K562 (cell line): ENCODE data around the gene GREB1. TPM values are rescaled to one million over a fixed set of nuclear protein-coding genes. Genes with fewer than 3 reads are reported as not detected.

Experiments used
- ATAC-seq: fragments of 200-7000 bp; cut with Tn5 transposase; 3 replicates; pipeline ENCODE4 v1.9.1; 2020; ENCODE audit warnings: moderate library complexity
- BruUV-seq: library from RNA; stranded (reverse); fragments of 400-500 nt; replicated peaks from 2 replicates; lab custom pipeline; 2021; lab: Mats Ljungman, UMichigan
- CTCF ChIA-PET: fragments of 300-600 bp; formaldehyde crosslinking; extraction: SDS; loops from one replicate; lab custom pipeline; 2021; ENCODE audit warnings: low intra/inter-chr PET ratio; lab: Yijun Ruan, JAX
- POLR2A ChIA-PET: fragments of 300-600, 350-650 bp; sonication (Branson Sonifier 250); formaldehyde crosslinking; extraction: SDS; loops from one replicate; lab custom pipeline; 2021; ENCODE audit warnings: antibody characterized with exemption, inconsistent platforms; lab: Yijun Ruan, JAX
- DNase-seq, 4 experiments: peaks; one replicate each; pipeline versions ENCODE4 v3.0.0 to v3.0.0-alpha.2; 2011 to 2018; ENCODE audit warnings: low spot score in 3 of 4, mixed read lengths in 3 of 4; ENCODE audit errors: extremely low read depth in 1 of 4
- FAIRE-seq: peaks from 2 replicates; lab custom pipeline; 2011; peaks lifted over from hg19 to GRCh38; lab: Jason Lieb, UNC
- H2AFZ ChIP-seq: 2 replicates; pipeline ENCODE4 v1.6.0; 2011; ENCODE audit warnings: low read depth, low read length, control low read depth, inconsistent platforms
- H3K27ac ChIP-seq: fragments of 200-600 bp; 3 replicates; pipeline ENCODE4 v1.8.0; 2011; ENCODE audit warnings: low read depth, mild to moderate bottlenecking, control low read depth, inconsistent platforms, low read length, moderate library complexity, mixed read lengths; ENCODE audit errors: extremely low read depth
- H3K27me3 ChIP-seq, 2 experiments: fragments of 300-600 bp in 1 of 2; 2 replicates in 1 of 2; 3 replicates in 1 of 2; pipeline versions ENCODE4 v1.6.0 to v1.8.0; 2011; ENCODE audit warnings: inconsistent platforms in 2 of 2, low read length in 2 of 2, mild to moderate bottlenecking in 1 of 2, mixed read lengths in 1 of 2, moderate library complexity in 1 of 2; ENCODE audit not compliant: control insufficient read depth in 2 of 2, insufficient read depth in 2 of 2
- H3K36me3 ChIP-seq: fragments of 300-600 bp; 3 replicates; pipeline ENCODE4 v1.8.0; 2011; ENCODE audit warnings: mild to moderate bottlenecking, low read length, inconsistent platforms; ENCODE audit not compliant: control insufficient read depth, insufficient read depth
- H3K4me1 ChIP-seq, 2 experiments: fragments of 200-600 bp in 1 of 2; replicated peaks in 1 of 2; 2 replicates in 1 of 2; 3 replicates in 1 of 2; pipeline versions ENCODE4 v1.5.1 to v1.8.0; 2011; ENCODE audit warnings: inconsistent platforms in 2 of 2, low read length in 2 of 2, mild to moderate bottlenecking in 1 of 2, mixed read lengths in 1 of 2, moderate library complexity in 1 of 2; ENCODE audit not compliant: control insufficient read depth in 2 of 2, insufficient read depth in 2 of 2
- H3K4me2 ChIP-seq: 2 replicates; pipeline ENCODE4 v1.6.1; 2011; ENCODE audit warnings: low read length, control low read depth, inconsistent platforms, mixed read lengths; ENCODE audit not compliant: insufficient read depth
- H3K4me3 ChIP-seq: fragments of 200-600 bp; sonication (generic), shearing (Covaris generic); 2 replicates; pipeline ENCODE4 v1.5.1; 2016; ENCODE audit warnings: control low read depth, inconsistent platforms
- H3K79me2 ChIP-seq: fragments of 200-600 bp; 3 replicates; pipeline ENCODE4 v1.8.0; 2011; ENCODE audit warnings: low read length, inconsistent platforms; ENCODE audit not compliant: control insufficient read depth, insufficient read depth
- H3K9ac ChIP-seq, 2 experiments: 2 replicates each; pipeline versions ENCODE4 v1.6.0 to v1.6.1; 2011; ENCODE audit warnings: low read depth in 2 of 2, low read length in 2 of 2, control low read depth in 1 of 2, inconsistent platforms in 1 of 2, mild to moderate bottlenecking in 1 of 2, mixed read lengths in 1 of 2; ENCODE audit not compliant: insufficient read depth in 1 of 2
- H3K9me1 ChIP-seq: one replicate; pipeline ENCODE4 v1.6.0; 2011; ENCODE audit warnings: inconsistent platforms, mild to moderate bottlenecking, low read length, moderate library complexity; ENCODE audit not compliant: control insufficient read depth, insufficient read depth
- H3K9me3 ChIP-seq: replicated peaks from 2 replicates; pipeline ENCODE4 v1.5.1; 2011; ENCODE audit warnings: low read depth, low read length, inconsistent platforms; ENCODE audit not compliant: control insufficient read depth, insufficient read depth
- H4K20me1 ChIP-seq: replicated peaks from 2 replicates; pipeline ENCODE4 v1.6.1; 2011; ENCODE audit warnings: low read length, inconsistent platforms, mixed read lengths; ENCODE audit not compliant: control insufficient read depth, insufficient read depth
- ATF1 ChIP-seq, 2 experiments: fragments of 450-650 bp in 1 of 2; IDR thresholded peaks; 2 replicates each; pipeline ENCODE4 v1.6.1; 2016; ENCODE audit warnings: missing compliant biosample characterization in 1 of 2, missing genetic modification characterization in 1 of 2
- OTX1 ChIP-seq: fragments of 450-650 bp; formaldehyde crosslinking; IDR thresholded peaks from 2 replicates; pipeline ENCODE4 v1.4.0; 2022; ENCODE audit warnings: mild to moderate bottlenecking
- RNF219 ChIP-seq: fragments of 250-450 bp; sonication (Bioruptor Pico); IDR thresholded peaks from 2 replicates; pipeline ENCODE4 v1.5.0; 2022; ENCODE audit warnings: mild to moderate bottlenecking
- TAF15 ChIP-seq: fragments of 200-400 bp; formaldehyde crosslinking; IDR thresholded peaks from 2 replicates; pipeline ENCODE4 v1.6.1; 2017; ENCODE audit warnings: mild to moderate bottlenecking, low read depth, low read length, moderate library complexity
- TCFL5 ChIP-seq: fragments of 250-450 bp; sonication (Bioruptor Pico); conservative IDR thresholded peaks from 2 replicates; pipeline ENCODE4 v1.6.1; 2021; ENCODE audit warnings: mild to moderate bottlenecking, moderate library complexity, matching md5 sums
- ZC3H4 ChIP-seq: sonication (generic); formaldehyde crosslinking; IDR thresholded peaks from 2 replicates; pipeline ENCODE4 v1.9.0; 2021; ENCODE audit warnings: missing genetic modification reagents, borderline replicate concordance
- ZNF444 ChIP-seq: fragments of 250-450 bp; sonication (Bioruptor Pico); IDR thresholded peaks from 2 replicates; pipeline ENCODE4 v1.4.0; 2020; ENCODE audit warnings: mild to moderate bottlenecking, moderate library complexity
- ZNF766 ChIP-seq: fragments of 200-800 bp; sonication (Bioruptor generic); conservative IDR thresholded peaks from 2 replicates; pipeline ENCODE4 v1.6.1; 2016; ENCODE audit warnings: missing genetic modification characterization, missing compliant biosample characterization
- WGBS: fragments of 100-300 bp; shearing (Covaris generic); methylation state at CpG from one replicate; pipeline ENCODE4 v1.1.6; 2016; ENCODE audit warnings: low coverage, mixed read lengths; ENCODE audit not compliant: insufficient coverage; ENCODE audit errors: missing lambda C conversion rate; 5-methylcytosine and 5-hydroxymethylcytosine counted together
- in situ Hi-C: fragments of 300-500 bp; cut with MboI; formaldehyde crosslinking; loops from 4 replicates; pipeline ENCODE4 v1.15.0; 2018; ENCODE audit warnings: inconsistent platforms, mixed read lengths
- intact Hi-C: fragments of 100-400 bp; cut with micrococcal nuclease; formaldehyde crosslinking; loops from 2 replicates; pipeline ENCODE4 v1.14.2; 2022
- polyA plus RNA-seq, 8 experiments: library from polyadenylated mRNA; depleted of rRNA in 4 of 8; stranded (reverse) in 5 of 8; unstranded in 3 of 8; fragments of >200 nt; fragmentation: Nextera tagmentation in 2 of 8; fragmentation: Illumina TruSeq in 1 of 8; extraction: Ambion mirVana in 2 of 8; extraction: Trizol in 1 of 8; gene quantifications; 2 replicates each; pipeline versions ENCODE4 v1.2.1 to v1.2.3, GENCODE V29; 2011 to 2014; ENCODE audit warnings: inconsistent platforms in 1 of 8, missing spikeins in 1 of 8
- total RNA-seq, 7 experiments: library from RNA; depleted of rRNA in 6 of 7; stranded (reverse); fragments of >200 nt in 6 of 7; fragmentation: Illumina TruSeq in 2 of 7; extraction: Trizol in 2 of 7; gene quantifications; 2 replicates each; pipeline versions ENCODE4 v1.2.1 to v1.2.3, GENCODE V29; 2011 to 2021; ENCODE audit warnings: low replicate concordance in 1 of 7
- TF ChIP-seq, protein P1 (sequence below): fragments of 250-450 bp; sonication (Bioruptor Pico); IDR thresholded peaks from 2 replicates; pipeline ENCODE4 v1.4.0; 2020; ENCODE audit warnings: borderline replicate concordance
- TF ChIP-seq, protein P2 (sequence below), 2 experiments: fragments of 450-650 bp; IDR thresholded peaks; 2 replicates each; pipeline ENCODE4 v1.6.1; 2016

Gene GREB1
- total and polyA plus RNA-seq, 9 of the 15 experiments (the other 6 are each of a cell fraction or from before 2014, with no cell fraction given) = 0.04 to 0.86 (median 0.10) TPM; not detected in 1

DNA sequence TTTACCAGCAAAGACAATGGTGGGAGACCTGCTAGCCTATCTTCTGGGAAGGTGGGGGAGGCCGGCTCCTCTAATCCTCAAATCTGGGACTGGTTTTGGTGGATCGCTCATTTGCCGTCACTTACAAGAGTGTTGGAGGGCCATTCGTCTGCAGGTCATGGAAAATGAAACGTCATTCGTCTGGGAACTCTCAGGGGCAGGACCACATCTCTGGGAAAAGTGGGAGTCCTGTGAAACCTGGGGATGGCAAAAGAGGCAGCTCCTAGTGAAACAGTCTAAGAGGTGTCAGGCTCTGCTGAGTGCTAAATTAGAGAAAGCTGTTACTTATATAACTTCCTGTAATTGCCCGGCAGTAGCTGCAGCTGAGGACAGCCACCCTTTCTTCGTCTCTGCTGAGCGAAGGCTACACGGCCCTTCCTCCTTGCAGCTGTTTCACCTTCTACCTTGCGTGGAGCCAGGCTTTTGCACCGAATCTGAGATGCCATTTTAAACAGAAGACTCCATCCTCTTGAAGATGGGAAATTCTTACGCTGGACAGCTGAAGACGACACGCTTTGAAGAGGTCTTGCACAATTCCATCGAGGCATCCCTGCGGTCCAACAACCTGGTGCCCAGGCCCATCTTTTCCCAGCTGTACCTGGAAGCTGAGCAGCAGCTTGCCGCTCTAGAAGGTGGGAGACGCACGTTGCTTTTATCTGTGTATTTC lies 22.4 kb downstream of the GREB1 start:
- ATAC-seq (no peak), DNase-seq (no peak), FAIRE-seq (no peak)
- H4K20me1 ChIP-seq = 0 out of 2 replicates have a peak, but pooled peaks cover 3% of the 10 kb centered on the region
- H3K9me1 ChIP-seq = no peaks in the 10 kb centered on the region
- H3K4me1 ChIP-seq = no peaks in the 10 kb centered on the region; a peak in 1 of 5 replicates
- no TSS peak for BruUV-seq
- no peaks in the 10 kb centered on the region for H3K9me3 ChIP-seq
- no peak overlapping the region for H3K27ac ChIP-seq
- H3K79me2 ChIP-seq = no peaks in the 10 kb centered on the region
- no peak overlapping the region for H2AFZ ChIP-seq
- no peak overlapping the region for H3K4me3 ChIP-seq
- no peaks in the 10 kb centered on the region for H3K36me3 ChIP-seq
- intact Hi-C loops (no loop called here), in situ Hi-C loops (no loop called here)
- no peak overlapping the region for H3K9ac ChIP-seq
- ChIA-PET CTCF (no interaction called here), POLR2A (no interaction called here)
- no peak overlapping the region for H3K4me2 ChIP-seq
- 2% methylated on average over 18 of the region's 20 CpGs for WGBS
- peaks cover 66 to 77% of the 10 kb centered on the region in 2 experiments for H3K27me3 ChIP-seq
- TF ChIP-seq, protein P1, sequence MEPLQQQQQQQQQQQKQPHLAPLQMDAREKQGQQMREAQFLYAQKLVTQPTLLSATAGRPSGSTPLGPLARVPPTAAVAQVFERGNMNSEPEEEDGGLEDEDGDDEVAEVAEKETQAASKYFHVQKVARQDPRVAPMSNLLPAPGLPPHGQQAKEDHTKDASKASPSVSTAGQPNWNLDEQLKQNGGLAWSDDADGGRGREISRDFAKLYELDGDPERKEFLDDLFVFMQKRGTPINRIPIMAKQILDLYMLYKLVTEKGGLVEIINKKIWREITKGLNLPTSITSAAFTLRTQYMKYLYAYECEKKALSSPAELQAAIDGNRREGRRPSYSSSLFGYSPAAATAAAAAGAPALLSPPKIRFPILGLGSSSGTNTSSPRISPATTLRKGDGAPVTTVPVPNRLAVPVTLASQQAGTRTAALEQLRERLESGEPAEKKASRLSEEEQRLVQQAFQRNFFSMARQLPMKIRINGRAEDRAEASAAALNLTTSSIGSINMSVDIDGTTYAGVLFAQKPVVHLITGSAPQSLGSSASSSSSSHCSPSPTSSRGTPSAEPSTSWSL (CRISPR knock-in tag) = no peak
- TF ChIP-seq, protein P2, sequence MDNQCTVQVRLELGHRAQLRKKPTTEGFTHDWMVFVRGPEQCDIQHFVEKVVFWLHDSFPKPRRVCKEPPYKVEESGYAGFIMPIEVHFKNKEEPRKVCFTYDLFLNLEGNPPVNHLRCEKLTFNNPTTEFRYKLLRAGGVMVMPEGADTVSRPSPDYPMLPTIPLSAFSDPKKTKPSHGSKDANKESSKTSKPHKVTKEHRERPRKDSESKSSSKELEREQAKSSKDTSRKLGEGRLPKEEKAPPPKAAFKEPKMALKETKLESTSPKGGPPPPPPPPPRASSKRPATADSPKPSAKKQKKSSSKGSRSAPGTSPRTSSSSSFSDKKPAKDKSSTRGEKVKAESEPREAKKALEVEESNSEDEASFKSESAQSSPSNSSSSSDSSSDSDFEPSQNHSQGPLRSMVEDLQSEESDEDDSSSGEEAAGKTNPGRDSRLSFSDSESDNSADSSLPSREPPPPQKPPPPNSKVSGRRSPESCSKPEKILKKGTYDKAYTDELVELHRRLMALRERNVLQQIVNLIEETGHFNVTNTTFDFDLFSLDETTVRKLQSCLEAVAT (IDR thresholded peaks at IDR 0.05) = no peak
- TF ChIP-seq OTX1 (CRISPR knock-in tag) = no peak
- no peak for TF ChIP-seq ZC3H4 (CRISPR knock-in tag)
- TF ChIP-seq TCFL5 (CRISPR knock-in tag) = no peak
- no peak for TF ChIP-seq RNF219 (CRISPR knock-in tag)
- TF ChIP-seq ATF1 (CRISPR knock-in tag; IDR thresholded peaks at IDR 0.05) = no peak
- TF ChIP-seq ATF1 (tag; IDR thresholded peaks at IDR 0.05) = no peak
- TF ChIP-seq ZNF766 (CRISPR knock-in tag) = no peak
- TF ChIP-seq ZNF444 (CRISPR knock-in tag) = no peak
- TF ChIP-seq TAF15 = no peak
